ENCODE measurements around the gene PPP2R5A.

DNA sequence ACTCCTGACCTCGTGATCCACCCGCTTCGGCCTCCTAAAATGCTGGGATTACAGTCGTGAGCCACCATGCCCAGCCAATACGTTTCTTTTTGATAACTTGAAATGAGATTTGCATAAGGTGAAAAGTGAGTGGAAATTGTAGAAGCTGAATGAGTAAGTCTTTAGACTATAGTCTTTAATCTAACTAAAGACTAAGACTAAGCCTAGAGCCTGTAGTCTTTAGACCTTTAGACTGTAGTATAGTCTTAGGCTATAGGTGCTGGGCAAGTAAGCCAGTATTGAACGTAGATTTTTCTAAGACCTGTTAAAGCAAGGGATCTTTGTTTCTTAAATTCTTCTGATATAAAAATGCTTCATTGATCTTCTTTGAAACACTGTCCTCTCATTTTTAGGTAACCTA lies 12.1 kb downstream of the PPP2R5A start:
- TF ChIP-seq, protein P1, sequence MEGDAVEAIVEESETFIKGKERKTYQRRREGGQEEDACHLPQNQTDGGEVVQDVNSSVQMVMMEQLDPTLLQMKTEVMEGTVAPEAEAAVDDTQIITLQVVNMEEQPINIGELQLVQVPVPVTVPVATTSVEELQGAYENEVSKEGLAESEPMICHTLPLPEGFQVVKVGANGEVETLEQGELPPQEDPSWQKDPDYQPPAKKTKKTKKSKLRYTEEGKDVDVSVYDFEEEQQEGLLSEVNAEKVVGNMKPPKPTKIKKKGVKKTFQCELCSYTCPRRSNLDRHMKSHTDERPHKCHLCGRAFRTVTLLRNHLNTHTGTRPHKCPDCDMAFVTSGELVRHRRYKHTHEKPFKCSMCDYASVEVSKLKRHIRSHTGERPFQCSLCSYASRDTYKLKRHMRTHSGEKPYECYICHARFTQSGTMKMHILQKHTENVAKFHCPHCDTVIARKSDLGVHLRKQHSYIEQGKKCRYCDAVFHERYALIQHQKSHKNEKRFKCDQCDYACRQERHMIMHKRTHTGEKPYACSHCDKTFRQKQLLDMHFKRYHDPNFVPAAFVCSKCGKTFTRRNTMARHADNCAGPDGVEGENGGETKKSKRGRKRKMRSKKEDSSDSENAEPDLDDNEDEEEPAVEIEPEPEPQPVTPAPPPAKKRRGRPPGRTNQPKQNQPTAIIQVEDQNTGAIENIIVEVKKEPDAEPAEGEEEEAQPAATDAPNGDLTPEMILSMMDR (IDR thresholded peaks at IDR 0.05), result no peak
- no peak for TF ChIP-seq POLR2A (IDR thresholded peaks at IDR 0.05)
- no peak for TF ChIP-seq POLR2AphosphoS5 (IDR thresholded peaks at IDR 0.05; ENCODE audit: insufficient read depth in 1 of 2, low read depth in 1 of 2)
